ENCODE measurements around the gene PCSK5.

Gene PCSK5

DNA sequence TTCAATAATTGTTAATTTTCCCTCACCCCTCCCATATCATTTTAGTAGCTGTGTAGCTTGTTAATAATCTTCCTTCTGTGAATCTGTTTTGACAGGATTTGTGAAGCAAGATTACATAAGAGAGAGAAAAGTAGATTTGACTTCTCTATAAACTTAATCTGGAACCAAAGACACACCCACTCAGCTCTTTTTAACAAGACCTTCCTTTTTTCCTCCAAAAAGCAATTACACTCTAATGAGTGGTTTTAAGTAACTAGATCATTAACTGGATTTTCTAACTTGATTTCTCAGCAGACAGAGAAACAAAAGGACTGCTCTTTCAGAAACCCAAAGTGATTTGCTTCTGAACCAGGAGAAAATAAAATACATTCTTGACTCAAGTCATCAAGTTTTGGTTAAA, 481.9 kb downstream of the PCSK5 start:
- no peak for DNase-seq

- DNase-seq: no peak
Observed at GRCh38 chr9:76373173-76373783, 482.8 kb downstream of the PCSK5 start.

DNA sequence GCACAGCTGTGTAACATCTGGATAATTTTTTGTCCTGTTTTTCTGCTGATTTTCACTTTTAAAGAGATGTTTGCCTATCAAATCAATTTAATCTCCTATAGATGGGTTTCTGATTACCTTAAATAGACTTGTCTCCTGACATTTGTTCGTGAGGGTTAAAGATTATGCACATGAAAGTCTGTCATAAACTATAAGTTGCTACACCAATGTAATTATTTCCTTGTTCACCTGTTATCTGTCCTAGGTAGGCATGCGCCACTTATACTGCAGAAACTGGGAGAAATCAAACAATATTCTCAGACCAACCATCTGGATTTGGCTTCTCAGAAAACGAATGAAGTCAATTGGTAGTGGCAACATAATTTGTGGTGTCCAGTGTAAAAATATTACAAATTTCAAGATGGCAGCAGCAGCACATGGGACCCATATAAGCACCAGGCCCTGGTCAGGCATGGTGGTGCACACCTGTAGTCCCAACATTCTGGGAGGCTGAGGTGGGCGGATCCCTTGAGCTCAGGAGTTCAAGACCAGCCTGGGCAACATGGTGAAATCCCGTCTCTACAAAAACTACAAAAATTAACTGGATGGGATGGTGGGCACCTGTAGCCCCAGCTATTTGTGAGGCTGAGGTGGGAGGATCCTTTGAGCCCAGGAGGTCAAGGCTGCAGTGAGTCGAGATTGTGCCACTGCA, 483.5 kb downstream of the PCSK5 start:
- DNase-seq: no peak

- DNase-seq: no peak
Observed at GRCh38 chr9:76374783-76375559, 484.5 kb downstream of the PCSK5 start.

GRCh38 chr9:76377791-76378190, 487.3 kb downstream of the PCSK5 start:
- no peak for DNase-seq

- no peak for DNase-seq
Observed at GRCh38 chr9:76378367-76379073, 488.0 kb downstream of the PCSK5 start.

DNA sequence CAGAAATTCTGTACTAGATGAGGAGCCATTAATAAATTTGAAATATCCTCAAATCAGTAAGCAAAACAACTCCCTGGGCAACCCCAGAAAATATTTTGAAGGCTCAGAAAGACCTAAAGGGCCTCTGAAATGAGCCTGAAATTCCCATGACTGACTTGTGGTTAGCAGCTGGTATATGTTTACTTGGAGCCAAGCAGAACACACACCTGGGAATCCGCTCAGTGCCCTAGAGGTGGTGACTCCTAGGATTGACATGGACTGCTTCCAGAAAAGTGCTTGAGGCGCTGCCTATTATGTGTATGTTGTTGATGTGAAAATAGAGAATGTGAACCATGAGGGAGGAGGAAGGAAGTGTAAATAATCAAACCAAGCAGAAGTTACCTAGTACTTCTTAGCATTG, 489.0 kb downstream of the PCSK5 start:
- DNase-seq: no peak

DNA sequence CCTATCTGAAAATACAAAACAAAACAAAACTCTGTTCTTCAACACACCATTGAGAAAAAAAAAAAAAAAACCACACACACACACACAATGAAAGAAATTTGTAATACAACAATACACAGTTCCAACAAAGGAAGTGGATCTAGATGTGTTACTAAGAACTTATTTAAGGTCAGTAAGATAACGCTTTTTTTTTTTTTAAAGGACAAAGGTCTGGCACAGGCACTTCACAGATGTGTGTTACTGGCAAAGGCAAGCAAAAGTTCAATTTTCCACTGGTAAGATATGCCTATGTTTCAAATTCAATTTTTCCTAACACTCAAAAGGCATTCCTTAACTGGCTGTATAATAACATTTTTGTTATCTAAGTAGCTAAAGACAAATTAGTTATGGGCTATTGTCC, 500.2 kb downstream of the PCSK5 start:
- DNase-seq: no peak

- peak; percentile 59 for DNase-seq
Observed at GRCh38 chr9:76394195-76394959, 503.9 kb downstream of the PCSK5 start, which contains the start of gene RFK. Gene RFK (minus strand): TSS chr9:76394426. CDS start chr9:76394171, 255 bp downstream.

DNA sequence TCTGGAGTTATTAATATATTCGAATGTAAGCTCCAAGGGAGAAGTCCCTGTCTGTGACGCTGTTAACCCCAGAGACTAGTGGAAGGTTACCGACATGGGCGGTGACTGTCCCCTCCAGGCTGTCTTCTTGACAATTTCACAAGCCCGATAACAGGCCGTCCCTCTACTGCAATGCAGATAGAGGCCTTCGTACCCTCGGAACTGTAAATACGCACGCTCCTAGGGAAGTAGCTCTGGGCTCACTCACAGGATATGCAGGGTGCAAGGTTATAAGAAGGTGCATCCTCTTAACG, 504.4 kb downstream of the PCSK5 start:
- no peak for DNase-seq

GRCh38 chr9:76395381-76395780, 504.9 kb downstream of the PCSK5 start:
- no peak for DNase-seq

DNA sequence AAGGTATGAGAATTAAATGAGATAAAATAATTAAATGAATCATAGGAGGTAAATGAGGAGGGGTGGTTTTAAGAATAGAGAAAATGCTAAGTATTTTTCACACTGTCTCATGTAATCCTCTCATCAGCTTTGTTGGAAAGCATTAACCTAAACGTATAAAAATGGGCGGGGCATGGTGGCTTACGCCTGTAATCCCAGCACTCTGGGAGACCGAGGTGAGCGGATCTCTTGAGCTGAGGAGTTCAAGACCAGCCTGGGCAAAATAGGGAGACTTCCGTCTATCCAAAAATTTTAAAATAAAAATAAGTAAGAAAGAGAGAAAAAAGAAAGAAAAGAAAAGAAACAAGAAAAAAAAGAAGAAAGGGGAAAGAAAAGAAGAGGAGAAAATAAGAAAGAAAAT, 505.7 kb downstream of the PCSK5 start:
- no peak for DNase-seq

DNA sequence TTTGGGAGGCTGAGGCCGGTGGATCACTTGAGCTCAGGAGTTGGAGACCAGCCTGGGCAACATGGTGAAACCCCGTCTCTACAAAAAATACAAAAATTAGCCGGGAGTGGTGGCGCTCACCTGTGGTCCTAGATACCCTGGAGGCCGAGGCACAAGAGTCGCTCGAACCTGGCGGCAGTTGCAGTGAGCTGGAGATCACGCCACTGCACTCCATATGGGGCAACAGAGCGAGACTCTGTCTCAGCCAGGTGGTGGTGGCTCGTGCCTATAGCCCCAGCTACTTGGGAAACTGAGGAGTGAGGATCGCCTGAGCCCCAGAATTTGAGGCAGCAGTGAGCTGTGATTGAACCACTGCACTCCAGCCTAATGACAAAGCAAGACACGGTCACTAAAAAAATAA, 506.1 kb downstream of the PCSK5 start:
- no peak for DNase-seq

- DNase-seq: no peak
Observed at GRCh38 chr9:76399856-76400255, 509.4 kb downstream of the PCSK5 start.

DNA sequence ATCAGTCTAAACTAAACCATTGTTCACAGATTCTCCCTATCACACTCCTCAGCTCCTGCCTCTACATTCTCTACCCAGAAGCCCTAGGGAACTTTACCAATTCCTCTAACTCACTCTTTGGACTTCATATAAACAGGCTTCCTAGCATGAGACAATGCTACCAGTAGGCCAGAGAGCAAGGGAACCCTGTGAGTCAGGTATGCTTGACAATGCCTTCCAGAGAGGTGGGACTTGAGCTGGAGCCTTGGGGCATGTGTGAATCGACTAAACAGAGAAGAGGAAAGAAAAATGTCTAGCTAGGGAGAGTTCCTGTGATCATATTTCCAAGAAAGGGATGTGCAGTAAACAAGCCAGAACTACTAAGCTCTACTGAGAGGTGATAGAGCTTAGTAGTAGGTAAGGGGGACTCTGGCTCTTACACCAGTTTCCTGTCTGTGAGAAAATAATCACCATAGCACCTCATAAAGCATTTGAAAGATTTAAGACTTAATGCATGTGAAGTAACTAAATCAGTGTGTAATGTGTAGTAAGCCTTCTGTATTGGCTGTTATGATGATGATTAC, 510.1 kb downstream of the PCSK5 start:
- no peak for DNase-seq

DNA sequence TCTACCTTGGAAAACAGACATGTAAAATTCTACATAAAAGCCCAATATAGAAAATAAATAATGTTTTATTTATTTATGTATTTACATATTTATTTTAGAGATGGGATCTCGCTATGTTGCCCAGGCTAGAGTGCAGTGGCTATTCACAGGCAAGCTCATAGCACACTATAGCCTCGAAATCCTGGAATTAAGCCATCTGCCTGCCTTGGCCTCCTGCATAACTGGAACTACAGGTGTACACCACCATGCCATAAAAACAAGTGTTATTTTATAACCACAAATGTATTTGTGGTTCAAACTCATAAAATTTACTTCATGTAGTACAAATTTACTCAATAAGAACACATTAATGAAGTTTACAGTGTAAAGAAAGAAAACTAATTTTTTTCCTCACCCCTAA, 510.7 kb downstream of the PCSK5 start:
- no peak for DNase-seq

DNA sequence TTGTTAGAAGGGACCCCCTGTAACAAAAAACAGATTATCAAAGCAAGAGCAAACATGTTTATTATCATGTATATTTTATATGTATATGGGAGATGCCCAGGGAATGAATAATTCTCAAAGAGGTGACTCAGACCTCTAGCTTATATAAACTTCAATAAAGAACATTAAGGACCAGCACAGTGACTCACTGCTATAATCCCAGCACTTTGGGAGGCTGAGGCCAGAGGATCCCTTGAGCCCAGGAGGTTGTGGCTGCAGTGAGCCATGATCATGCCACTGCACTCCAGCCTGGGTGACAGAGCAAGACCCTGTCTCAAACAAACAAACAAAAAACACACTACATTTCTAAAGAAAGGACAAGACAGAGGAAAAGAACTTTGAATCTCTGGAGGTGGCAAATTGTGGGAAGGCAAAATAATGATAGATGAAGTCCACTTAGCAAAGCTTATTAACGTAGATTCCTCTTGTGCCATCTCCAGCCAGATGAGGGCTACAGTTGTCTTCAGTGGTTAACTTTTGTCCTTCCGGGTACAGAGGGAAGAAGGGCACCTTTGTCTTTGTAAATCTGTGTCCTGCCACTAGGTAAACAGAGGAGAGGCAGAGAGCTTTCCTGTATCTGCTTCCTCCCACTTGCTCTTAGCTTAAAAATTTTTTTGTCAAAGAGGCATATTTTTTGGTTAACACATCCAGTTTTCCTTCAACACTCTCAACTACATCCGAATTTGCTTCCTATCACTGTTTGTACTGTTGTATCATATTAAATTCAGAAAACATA, 511.3 kb downstream of the PCSK5 start:
- no peak for DNase-seq

DNA sequence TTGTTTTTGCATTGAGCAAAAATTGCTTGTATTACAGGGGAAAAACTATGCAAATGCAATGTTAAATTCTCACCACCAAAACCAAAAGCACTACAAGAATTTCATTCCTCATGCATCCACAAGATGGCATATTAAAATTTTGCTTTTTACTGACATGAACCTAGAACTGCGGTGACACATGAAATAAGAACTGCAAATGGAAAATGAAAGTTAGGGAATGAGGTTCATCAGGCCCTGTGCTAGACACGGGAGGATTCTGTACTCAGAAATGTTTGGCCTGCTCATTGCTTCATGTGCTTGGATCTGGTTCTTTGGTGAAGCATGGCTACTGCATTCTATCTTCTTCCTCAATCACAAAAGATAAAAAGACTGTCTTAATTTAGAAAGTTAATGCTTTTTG, 512.9 kb downstream of the PCSK5 start:
- DNase-seq: no peak

DNA sequence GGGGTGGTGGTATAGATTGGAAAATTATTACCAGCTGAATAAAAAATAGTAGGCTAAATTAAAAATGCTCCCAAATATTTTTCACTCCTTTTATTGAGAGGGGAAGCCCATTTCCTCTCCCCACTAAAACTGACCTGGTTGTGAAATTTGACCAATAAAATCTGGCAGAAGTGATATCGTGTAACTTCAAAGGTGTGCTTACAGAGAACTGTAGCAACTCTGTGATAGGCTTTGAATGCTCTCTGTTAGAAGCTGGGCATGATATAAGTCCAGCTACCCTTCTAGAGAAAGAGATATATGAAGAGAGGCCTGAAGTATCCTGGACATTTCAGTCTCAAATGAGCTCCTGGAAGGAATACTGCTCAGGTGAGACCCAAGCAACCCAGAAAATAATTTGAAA, 513.9 kb downstream of the PCSK5 start:
- no peak for DNase-seq

DNA sequence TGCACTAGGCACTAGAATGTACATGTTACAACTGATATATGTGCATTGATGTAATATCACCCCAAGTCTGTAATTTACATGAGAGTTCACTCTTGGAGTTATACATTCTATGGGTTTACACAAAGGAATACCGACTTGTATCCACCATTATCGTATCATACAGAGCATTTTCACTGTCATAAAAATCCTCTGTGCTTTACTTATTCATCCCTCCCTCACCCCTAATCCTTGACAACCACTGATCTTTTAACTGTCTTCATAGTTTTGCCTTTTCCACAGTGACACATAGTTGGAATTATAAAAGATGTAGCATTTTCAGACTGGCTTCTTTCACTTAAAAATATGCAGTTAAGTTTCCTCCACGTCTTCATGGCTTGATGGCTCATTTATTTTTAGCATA, 514.9 kb downstream of the PCSK5 start:
- DNase-seq: no peak

GRCh38 chr9:76405868-76406267, 515.4 kb downstream of the PCSK5 start:
- DNase-seq: no peak
